KMS-11 (cell line): Measurements from ENCODE around the gene ARHGAP4.

ENCODE experiments used
- H2AFZ ChIP-seq: fragments of 200-600 bp; sonication (generic); 2 replicates; pipeline ENCODE4 v1.6.1; 2016; ENCODE audit warnings: antibody characterized with exemption, mixed run types, low read depth
- H3K27ac ChIP-seq: fragments of 200-600 bp; sonication (generic); 2 replicates; pipeline ENCODE4 v1.6.1; 2016; ENCODE audit warnings: mild to moderate bottlenecking, mixed run types
- H3K27me3 ChIP-seq: fragments of 200-600 bp; sonication (generic); 2 replicates; pipeline ENCODE4 v1.6.1; 2017; ENCODE audit warnings: mild to moderate bottlenecking, low read depth, mixed run types, moderate library complexity; ENCODE audit not compliant: insufficient read depth
- H3K36me3 ChIP-seq: fragments of 200-600 bp; sonication (generic); 2 replicates; pipeline ENCODE4 v1.6.1; 2017; ENCODE audit warnings: mild to moderate bottlenecking, mixed run types; ENCODE audit not compliant: insufficient read depth
- H3K4me1 ChIP-seq: fragments of 200-600 bp; sonication (generic); 2 replicates; pipeline ENCODE4 v1.6.1; 2016; ENCODE audit warnings: mild to moderate bottlenecking, low read depth, mixed run types; ENCODE audit not compliant: poor library complexity, severe bottlenecking
- H3K4me2 ChIP-seq: fragments of 200-600 bp; sonication (generic); 2 replicates; pipeline ENCODE4 v1.7.0; 2016; ENCODE audit warnings: mild to moderate bottlenecking, mixed run types
- H3K4me3 ChIP-seq: fragments of 200-600 bp; sonication (generic); IDR thresholded peaks from 2 replicates; pipeline ENCODE4 v1.6.1; 2017; ENCODE audit warnings: low read depth, low read length, mixed read lengths; ENCODE audit not compliant: insufficient read depth
- H3K79me2 ChIP-seq: fragments of 200-600 bp; sonication (generic); 2 replicates; pipeline ENCODE4 v1.6.1; 2016; ENCODE audit warnings: low read depth, mixed run types; ENCODE audit not compliant: insufficient read depth
- H3K9ac ChIP-seq: fragments of 200-600 bp; sonication (generic); 2 replicates; pipeline ENCODE4 v1.6.1; 2016; ENCODE audit warnings: mild to moderate bottlenecking, mixed run types
- H4K20me1 ChIP-seq: fragments of 200-600 bp; sonication (generic); 2 replicates; pipeline ENCODE4 v1.6.1; 2016; ENCODE audit warnings: mild to moderate bottlenecking, mixed run types; ENCODE audit not compliant: insufficient read depth
- TF ChIP-seq, protein P1 (sequence below): fragments of 200-600 bp; sonication (generic); conservative IDR thresholded peaks from 2 replicates; pipeline ENCODE4 v1.6.1; 2017; ENCODE audit warnings: low read depth, mild to moderate bottlenecking, antibody characterized with exemption, low read length, moderate library complexity, mixed read lengths

ARHGAP4 gene

DNA sequence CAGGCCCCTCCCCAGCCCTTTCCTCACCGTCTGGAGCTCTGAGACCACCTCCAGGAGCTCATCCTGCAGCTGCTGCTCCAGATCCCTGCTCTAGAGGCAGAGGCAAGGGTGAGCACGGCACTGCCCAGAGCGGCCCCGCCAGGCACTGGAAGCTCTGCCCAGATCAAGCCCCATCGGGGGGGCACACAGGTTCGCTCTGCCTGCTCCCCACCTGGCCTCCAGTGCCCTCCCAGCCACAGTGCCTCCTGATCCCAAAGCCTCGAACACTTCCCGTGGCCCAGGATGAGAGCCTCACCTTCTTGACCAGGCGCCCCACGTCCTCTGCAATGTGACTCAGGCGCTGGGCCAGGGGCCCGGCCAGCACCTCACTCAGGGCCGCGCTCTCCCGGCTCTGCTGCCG, 5.0 kb downstream of the ARHGAP4 start:
- Histone ChIP-seq H3K4me3 (no peak overlapping the region), H3K9ac (no peak overlapping the region), H3K36me3 (no peaks in the 10 kb centered on the region), H3K79me2 (peaks cover 43% of the 10 kb centered on the region), H3K27ac (no peak overlapping the region), H4K20me1 (no peaks in the 10 kb centered on the region), H3K4me2 (no peak overlapping the region), H3K27me3 (no peaks in the 10 kb centered on the region), H3K4me1 (peaks cover 12% of the 10 kb centered on the region), H2AFZ (no peak overlapping the region)
- TF ChIP-seq, protein P1, sequence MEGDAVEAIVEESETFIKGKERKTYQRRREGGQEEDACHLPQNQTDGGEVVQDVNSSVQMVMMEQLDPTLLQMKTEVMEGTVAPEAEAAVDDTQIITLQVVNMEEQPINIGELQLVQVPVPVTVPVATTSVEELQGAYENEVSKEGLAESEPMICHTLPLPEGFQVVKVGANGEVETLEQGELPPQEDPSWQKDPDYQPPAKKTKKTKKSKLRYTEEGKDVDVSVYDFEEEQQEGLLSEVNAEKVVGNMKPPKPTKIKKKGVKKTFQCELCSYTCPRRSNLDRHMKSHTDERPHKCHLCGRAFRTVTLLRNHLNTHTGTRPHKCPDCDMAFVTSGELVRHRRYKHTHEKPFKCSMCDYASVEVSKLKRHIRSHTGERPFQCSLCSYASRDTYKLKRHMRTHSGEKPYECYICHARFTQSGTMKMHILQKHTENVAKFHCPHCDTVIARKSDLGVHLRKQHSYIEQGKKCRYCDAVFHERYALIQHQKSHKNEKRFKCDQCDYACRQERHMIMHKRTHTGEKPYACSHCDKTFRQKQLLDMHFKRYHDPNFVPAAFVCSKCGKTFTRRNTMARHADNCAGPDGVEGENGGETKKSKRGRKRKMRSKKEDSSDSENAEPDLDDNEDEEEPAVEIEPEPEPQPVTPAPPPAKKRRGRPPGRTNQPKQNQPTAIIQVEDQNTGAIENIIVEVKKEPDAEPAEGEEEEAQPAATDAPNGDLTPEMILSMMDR = no peak

DNA sequence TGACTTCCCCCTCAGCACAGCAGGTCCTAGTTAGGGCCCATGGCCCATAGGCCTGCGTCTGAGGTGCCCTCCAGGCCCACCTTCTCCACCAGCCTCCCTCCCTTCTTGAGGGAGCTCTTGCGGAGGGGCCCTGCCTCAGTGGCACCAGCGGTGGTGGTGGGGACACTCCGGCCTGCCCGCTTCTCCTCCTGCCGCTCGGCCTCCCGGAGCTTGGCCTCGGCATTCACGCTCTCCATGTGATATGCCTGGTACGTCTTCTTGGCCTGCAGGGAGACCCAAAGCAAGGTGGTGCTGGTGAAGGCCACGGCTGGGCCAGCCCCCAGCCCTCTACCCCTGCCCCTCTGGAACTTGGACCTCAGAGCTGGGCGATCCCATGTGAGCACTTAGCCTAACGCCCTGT, 5.5 kb downstream of the ARHGAP4 start:
- H3K4me2 ChIP-seq = no peak overlapping the region
- TF ChIP-seq, protein P1 = no peak
- H3K4me3 ChIP-seq = no peak overlapping the region
- no peaks in the 10 kb centered on the region for H3K27me3 ChIP-seq
- H2AFZ ChIP-seq = no peak overlapping the region
- H3K79me2 ChIP-seq = peaks cover 40% of the 10 kb centered on the region
- no peaks in the 10 kb centered on the region for H4K20me1 ChIP-seq
- no peak overlapping the region for H3K27ac ChIP-seq
- H3K4me1 ChIP-seq = peaks cover 12% of the 10 kb centered on the region
- no peak overlapping the region for H3K9ac ChIP-seq
- H3K36me3 ChIP-seq = no peaks in the 10 kb centered on the region

DNA sequence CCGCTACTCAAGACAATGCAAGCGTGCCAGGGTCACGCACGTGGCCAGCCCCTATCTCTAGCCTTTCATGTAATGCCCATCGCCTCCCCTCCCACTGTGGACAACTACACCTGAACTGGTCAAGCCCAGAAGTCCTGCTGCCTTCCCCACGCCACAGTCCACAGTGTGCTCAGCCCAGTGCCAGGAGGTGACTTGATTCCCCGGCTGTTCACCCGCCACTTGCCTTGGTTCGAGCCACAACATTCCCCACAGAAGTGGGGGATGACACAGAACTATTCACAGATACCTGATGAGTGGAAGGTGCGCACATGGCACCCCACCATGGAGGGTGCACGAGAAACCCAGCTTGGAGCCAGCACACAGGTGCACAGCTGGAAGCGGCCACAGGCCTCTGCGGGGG, 6.8 kb downstream of the ARHGAP4 start:
- TF ChIP-seq, protein P1 = no peak
- no peak overlapping the region for H3K27ac ChIP-seq
- H3K36me3 ChIP-seq = no peaks in the 10 kb centered on the region
- H3K4me3 ChIP-seq = no peak overlapping the region
- peaks cover 11% of the 10 kb centered on the region for H3K4me1 ChIP-seq
- peaks cover 27% of the 10 kb centered on the region for H3K79me2 ChIP-seq
- no peak overlapping the region for H3K4me2 ChIP-seq
- no peaks in the 10 kb centered on the region for H3K27me3 ChIP-seq
- no peaks in the 10 kb centered on the region for H4K20me1 ChIP-seq
- no peak overlapping the region for H2AFZ ChIP-seq
- no peak overlapping the region for H3K9ac ChIP-seq

DNA sequence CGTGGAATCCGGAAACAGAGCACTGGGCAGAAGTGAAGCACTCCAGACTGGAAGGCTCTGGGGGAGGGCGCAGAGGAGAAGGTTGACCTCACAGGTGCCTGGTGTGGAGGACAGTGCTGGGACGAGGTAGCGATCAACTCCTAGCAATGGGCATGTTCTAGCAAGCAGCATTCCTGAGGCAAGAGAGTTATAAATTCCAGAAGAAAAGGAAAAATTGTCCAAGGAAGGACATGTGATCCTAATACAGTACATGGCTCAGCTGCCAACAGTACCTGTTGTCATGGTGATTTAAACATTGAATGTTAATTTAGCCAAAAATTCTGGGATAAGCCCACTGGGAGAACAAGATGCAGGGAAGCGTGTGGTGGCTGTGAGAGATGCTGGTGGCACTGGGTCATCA, 8.2 kb downstream of the ARHGAP4 start:
- no peaks in the 10 kb centered on the region for H4K20me1 ChIP-seq

More for the DNA sequence above, 8.2 kb downstream of the ARHGAP4 start:
- H3K4me1 ChIP-seq = no peaks in the 10 kb centered on the region
- no peak overlapping the region for H3K4me3 ChIP-seq
- H3K4me2 ChIP-seq = no peak overlapping the region
- TF ChIP-seq, protein P1 = no peak
- H3K27me3 ChIP-seq = no peaks in the 10 kb centered on the region
- H3K9ac ChIP-seq = no peak overlapping the region
- no peak overlapping the region for H3K27ac ChIP-seq
- H3K79me2 ChIP-seq = peaks cover 13% of the 10 kb centered on the region; the same call in 1 of the 2 replicates
- no peaks in the 10 kb centered on the region for H3K36me3 ChIP-seq
- no peak overlapping the region for H2AFZ ChIP-seq
